H9 (cell line): ENCODE results near the gene ELF3. TPM values are rescaled to one million over a fixed set of nuclear protein-coding genes. Genes with fewer than 3 reads are reported as not detected.

ENCODE experiments used
- DNase-seq: peaks from one replicate; pipeline ENCODE4 v3.0.0-alpha.2; 2017
- H2AFZ ChIP-seq: one replicate; pipeline ENCODE4 v1.6.1; 2013; ENCODE audit warnings: mild to moderate bottlenecking, low read length, control low read depth, moderate library complexity
- H2AK5ac ChIP-seq: 2 replicates; pipeline ENCODE4 v1.6.1; 2013; ENCODE audit warnings: low read length, control low read depth, mixed read lengths; ENCODE audit not compliant: insufficient read length
- H2BK120ac ChIP-seq: one replicate; pipeline ENCODE4 v1.6.1; 2013; ENCODE audit warnings: low read depth, mild to moderate bottlenecking, low read length, control low read depth, inconsistent platforms; ENCODE audit not compliant: poor library complexity, severe bottlenecking
- H2BK12ac ChIP-seq: 2 replicates; pipeline ENCODE4 v1.6.1; 2013; ENCODE audit warnings: low read length, control low read depth, mixed read lengths, low read depth; ENCODE audit not compliant: insufficient read length
- H2BK15ac ChIP-seq: 2 replicates; pipeline ENCODE4 v1.6.1; 2013; ENCODE audit warnings: low read depth, low read length, control low read depth
- H2BK20ac ChIP-seq: one replicate; pipeline ENCODE4 v1.6.1; 2013; ENCODE audit warnings: low read depth, mild to moderate bottlenecking, low read length, control low read depth, inconsistent platforms; ENCODE audit not compliant: poor library complexity, severe bottlenecking
- H2BK5ac ChIP-seq: 2 replicates; pipeline ENCODE4 v1.6.1; 2013; ENCODE audit warnings: low read length, control low read depth, mixed read lengths; ENCODE audit not compliant: insufficient read length
- H3K14ac ChIP-seq: 2 replicates; pipeline ENCODE4 v1.6.1; 2013; ENCODE audit warnings: low read length, control low read depth; ENCODE audit not compliant: insufficient read depth
- H3K18ac ChIP-seq: 2 replicates; pipeline ENCODE4 v1.6.1; 2013; ENCODE audit warnings: low read depth, mild to moderate bottlenecking, mixed read lengths, low read length, control low read depth; ENCODE audit not compliant: insufficient read length
- H3K23ac ChIP-seq: 2 replicates; pipeline ENCODE4 v1.6.1; 2013; ENCODE audit warnings: low read length, control low read depth, mixed read lengths, low read depth; ENCODE audit not compliant: insufficient read length
- H3K23me2 ChIP-seq: 2 replicates; pipeline ENCODE4 v1.6.1; 2013; ENCODE audit warnings: low read depth, mild to moderate bottlenecking, mixed read lengths, low read length, control low read depth; ENCODE audit not compliant: insufficient read length, poor library complexity, severe bottlenecking
- H3K27ac ChIP-seq: 2 replicates; pipeline ENCODE4 v1.5.1; 2013; ENCODE audit warnings: low read length, control low read depth, mixed read lengths, low read depth; ENCODE audit not compliant: insufficient read length
- H3K27me3 ChIP-seq: 2 replicates; pipeline ENCODE4 v1.6.1; 2013; ENCODE audit warnings: low read length, control low read depth, inconsistent platforms; ENCODE audit not compliant: insufficient read depth
- H3K4ac ChIP-seq: 2 replicates; pipeline ENCODE4 v1.6.1; 2013; ENCODE audit warnings: low read depth, mild to moderate bottlenecking, control low read depth, inconsistent platforms, low read length, moderate library complexity
- H3K4me1 ChIP-seq: 2 replicates; pipeline ENCODE4 v1.6.1; 2013; ENCODE audit warnings: low read length, control low read depth, inconsistent platforms; ENCODE audit not compliant: insufficient read depth
- H3K4me2 ChIP-seq: 2 replicates; pipeline ENCODE4 v1.6.1; 2013; ENCODE audit warnings: low read length, control low read depth, mixed read lengths; ENCODE audit not compliant: insufficient read length, insufficient read depth
- H3K56ac ChIP-seq: 2 replicates; pipeline ENCODE4 v1.6.1; 2013; ENCODE audit warnings: low read depth, mild to moderate bottlenecking, mixed read lengths, low read length, control low read depth; ENCODE audit not compliant: insufficient read length
- H3K79me1 ChIP-seq: 2 replicates; pipeline ENCODE4 v1.6.1; 2013; ENCODE audit warnings: low read depth, mild to moderate bottlenecking, moderate library complexity, low read length, control low read depth, inconsistent platforms; ENCODE audit not compliant: insufficient read depth, poor library complexity, severe bottlenecking
- H3K79me2 ChIP-seq: 2 replicates; pipeline ENCODE4 v1.6.1; 2013; ENCODE audit warnings: low read length, control low read depth, inconsistent platforms; ENCODE audit not compliant: insufficient read depth
- H3K9ac ChIP-seq: 2 replicates; pipeline ENCODE4 v1.6.1; 2013; ENCODE audit warnings: low read length, control low read depth, mixed read lengths; ENCODE audit not compliant: insufficient read length; ENCODE audit errors: extremely low read depth
- H3K9me3 ChIP-seq: one replicate; pipeline ENCODE4 v1.6.1; 2013; ENCODE audit warnings: low read depth, low read length, inconsistent platforms; ENCODE audit not compliant: control insufficient read depth
- H3T11ph ChIP-seq: one replicate; pipeline ENCODE4 v1.6.1; 2013; ENCODE audit warnings: mild to moderate bottlenecking, low read length, control low read depth, inconsistent platforms
- H4K20me1 ChIP-seq: one replicate; pipeline ENCODE4 v1.6.1; 2013; ENCODE audit not compliant: control insufficient read depth, insufficient read length, insufficient read depth
- H4K5ac ChIP-seq: 2 replicates; pipeline ENCODE4 v1.6.1; 2013; ENCODE audit warnings: low read depth, mild to moderate bottlenecking, mixed read lengths, low read length, control low read depth; ENCODE audit not compliant: insufficient read length
- H4K8ac ChIP-seq: replicated peaks from 2 replicates; pipeline ENCODE4 v1.6.1; 2013; ENCODE audit warnings: low read length, control low read depth, mixed read lengths, low read depth; ENCODE audit not compliant: insufficient read length
- H4K91ac ChIP-seq: 2 replicates; pipeline ENCODE4 v1.6.1; 2013; ENCODE audit warnings: low read depth, mild to moderate bottlenecking, moderate library complexity, mixed read lengths, low read length, control low read depth; ENCODE audit not compliant: insufficient read length
- H3K27ac Mint-ChIP-seq, 3 experiments: 2 replicates in 2 of 3; 3 replicates in 1 of 3; pipeline ENCODE4 v1.8.0; 2020 to 2021; ENCODE audit warnings: mixed read lengths in 3 of 3, mild to moderate bottlenecking in 1 of 3, moderate library complexity in 1 of 3
- H3K27me3 Mint-ChIP-seq: 2 replicates; pipeline ENCODE4 v1.8.0; 2021; ENCODE audit warnings: low read depth, mild to moderate bottlenecking, moderate library complexity, mixed read lengths
- H3K36me3 Mint-ChIP-seq, 3 experiments: 2 replicates in 2 of 3; 3 replicates in 1 of 3; pipeline ENCODE4 v1.8.0; 2020 to 2021; ENCODE audit warnings: low read depth in 3 of 3, mixed read lengths in 3 of 3; ENCODE audit not compliant: insufficient read depth in 1 of 3
- H3K4me1 Mint-ChIP-seq, 2 experiments: 2 replicates each; pipeline ENCODE4 v1.8.0; 2020; ENCODE audit warnings: mixed read lengths in 2 of 2
- H3K4me3 Mint-ChIP-seq, 2 experiments: 2 replicates in 1 of 2; 3 replicates in 1 of 2; pipeline ENCODE4 v1.8.0; 2020 to 2021; ENCODE audit warnings: mild to moderate bottlenecking in 2 of 2, mixed read lengths in 2 of 2, moderate library complexity in 1 of 2
- H3K9me3 Mint-ChIP-seq, 2 experiments: 2 replicates in 1 of 2; 3 replicates in 1 of 2; pipeline ENCODE4 v1.8.0; 2020; ENCODE audit warnings: mild to moderate bottlenecking in 2 of 2, mixed read lengths in 2 of 2, moderate library complexity in 1 of 2
- WGBS: extraction: QIAGEN DNeasy Blood & Tissue Kit; methylation state at CpG from one replicate; pipeline ENCODE4 v1.1.7; 2013; ENCODE audit warnings: missing lambda C conversion rate, low lambda C conversion rate, mixed read lengths; ENCODE audit not compliant: insufficient read length; ENCODE audit errors: extremely low coverage; 5-methylcytosine and 5-hydroxymethylcytosine counted together
- total RNA-seq: library from RNA; stranded (reverse); gene quantifications from 2 replicates; pipeline ENCODE4 v1.2.1, GENCODE V29; 2021
- TF ChIP-seq, protein P1 (sequence below): fragments of 200-600 bp; sonication (generic); conservative IDR thresholded peaks from 3 replicates; pipeline ENCODE4 v1.8.0; 2021; ENCODE audit warnings: antibody characterized with exemption, mild to moderate bottlenecking

ELF3 gene
- total RNA-seq, 1 experiment from 2014 or later: 10.4 TPM

DNA sequence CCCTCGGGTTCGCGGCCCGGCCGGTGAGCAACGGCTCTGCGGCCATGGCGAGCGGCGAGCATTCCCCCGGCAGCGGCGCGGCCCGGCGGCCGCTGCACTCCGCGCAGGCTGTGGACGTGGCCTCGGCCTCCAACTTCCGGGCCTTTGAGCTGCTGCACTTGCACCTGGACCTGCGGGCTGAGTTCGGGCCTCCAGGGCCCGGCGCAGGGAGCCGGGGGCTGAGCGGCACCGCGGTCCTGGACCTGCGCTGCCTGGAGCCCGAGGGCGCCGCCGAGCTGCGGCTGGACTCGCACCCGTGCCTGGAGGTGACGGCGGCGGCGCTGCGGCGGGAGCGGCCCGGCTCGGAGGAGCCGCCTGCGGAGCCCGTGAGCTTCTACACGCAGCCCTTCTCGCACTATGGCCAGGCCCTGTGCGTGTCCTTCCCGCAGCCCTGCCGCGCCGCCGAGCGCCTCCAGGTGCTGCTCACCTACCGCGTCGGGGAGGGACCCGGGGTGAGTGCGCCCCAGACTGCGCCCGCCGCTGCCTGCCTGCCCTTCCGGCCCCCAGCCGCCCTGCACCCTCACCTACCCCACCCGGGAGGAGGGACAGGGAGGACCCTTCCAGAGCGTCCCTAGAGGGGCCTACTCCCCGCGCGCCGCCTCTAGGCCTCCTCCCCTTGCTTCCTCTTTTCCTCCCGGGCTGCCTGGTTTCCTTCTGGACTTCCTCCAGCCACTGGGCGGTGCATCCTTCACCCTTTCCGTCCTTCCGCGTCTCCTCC lies 27.6 kb upstream of the ELF3 start, which contains the start of gene RNPEP:
Gene RNPEP, plus strand, starts transcription at position 26 of the 757 bp plus-strand sequence. Its CDS starts 19 bp downstream, at position 45.
- no peak within 1 kb of the TSS for H2BK5ac ChIP-seq
- H2BK120ac ChIP-seq: no peak within 1 kb of the TSS
- no peak within 1 kb of the TSS for H2AK5ac ChIP-seq
- WGBS: no CpG with 5 or more reads among the region's 80 CpGs
- H3K14ac ChIP-seq: peak within 1 kb of the TSS; percentile 80
- TF ChIP-seq, protein P1, sequence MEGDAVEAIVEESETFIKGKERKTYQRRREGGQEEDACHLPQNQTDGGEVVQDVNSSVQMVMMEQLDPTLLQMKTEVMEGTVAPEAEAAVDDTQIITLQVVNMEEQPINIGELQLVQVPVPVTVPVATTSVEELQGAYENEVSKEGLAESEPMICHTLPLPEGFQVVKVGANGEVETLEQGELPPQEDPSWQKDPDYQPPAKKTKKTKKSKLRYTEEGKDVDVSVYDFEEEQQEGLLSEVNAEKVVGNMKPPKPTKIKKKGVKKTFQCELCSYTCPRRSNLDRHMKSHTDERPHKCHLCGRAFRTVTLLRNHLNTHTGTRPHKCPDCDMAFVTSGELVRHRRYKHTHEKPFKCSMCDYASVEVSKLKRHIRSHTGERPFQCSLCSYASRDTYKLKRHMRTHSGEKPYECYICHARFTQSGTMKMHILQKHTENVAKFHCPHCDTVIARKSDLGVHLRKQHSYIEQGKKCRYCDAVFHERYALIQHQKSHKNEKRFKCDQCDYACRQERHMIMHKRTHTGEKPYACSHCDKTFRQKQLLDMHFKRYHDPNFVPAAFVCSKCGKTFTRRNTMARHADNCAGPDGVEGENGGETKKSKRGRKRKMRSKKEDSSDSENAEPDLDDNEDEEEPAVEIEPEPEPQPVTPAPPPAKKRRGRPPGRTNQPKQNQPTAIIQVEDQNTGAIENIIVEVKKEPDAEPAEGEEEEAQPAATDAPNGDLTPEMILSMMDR: no peak; the same call in 1 of the 3 replicates
- peaks cover 7% of the 10 kb centered on the region; the same call in 1 of the 2 replicates for H3K79me2 ChIP-seq
- no peak within 1 kb of the TSS for H2BK20ac ChIP-seq
- H3K27me3 Mint-ChIP-seq: peaks cover 11% of the 10 kb centered on the region
- H3K9me3 ChIP-seq: no peaks in the 10 kb centered on the region
- H2BK15ac ChIP-seq: no peak within 1 kb of the TSS
- H4K8ac ChIP-seq: no peak within 1 kb of the TSS
- H3K4me2 ChIP-seq: peak within 1 kb of the TSS; percentile 73
- H4K5ac ChIP-seq: no peak within 1 kb of the TSS
- H3K23me2 ChIP-seq: peaks cover 9% of the 10 kb centered on the region
- H3K4me1 Mint-ChIP-seq: peaks cover 18 to 21% of the 10 kb centered on the region in 2 experiments
- H3K36me3 Mint-ChIP-seq: peaks cover 0 to 8% (median 5%) of the 10 kb centered on the region in 3 experiments; a peak in 3 of 7 replicates
- H3K4me1 ChIP-seq: no peaks in the 10 kb centered on the region; the same call in 1 of the 2 replicates
- H3K27ac ChIP-seq: no peak within 1 kb of the TSS
- no peaks in the 10 kb centered on the region for H3K9me3 Mint-ChIP-seq
- no peak within 1 kb of the TSS for H3T11ph ChIP-seq
- peak within 1 kb of the TSS; percentile 9 for H2AFZ ChIP-seq
- DNase-seq: peak; percentile 77
- H3K27me3 ChIP-seq: no peaks in the 10 kb centered on the region; the same call in 1 of the 2 replicates
- H4K91ac ChIP-seq: no peak within 1 kb of the TSS
- peak within 1 kb of the TSS; percentile 66 for H3K18ac ChIP-seq
- H3K4ac ChIP-seq: no peak within 1 kb of the TSS
- peaks cover 3% of the 10 kb centered on the region for H3K79me1 ChIP-seq
- H4K20me1 ChIP-seq: no peaks in the 10 kb centered on the region
- peak within 1 kb of the TSS; percentile 94 to 96 for H3K4me3 Mint-ChIP-seq
- no peak within 1 kb of the TSS for H2BK12ac ChIP-seq
- peak within 1 kb of the TSS in 2 of 3 experiments; percentile 74 to 92; a peak in 4 of 7 replicates for H3K27ac Mint-ChIP-seq
- no peak within 1 kb of the TSS for H3K23ac ChIP-seq
- H3K56ac ChIP-seq: no peak within 1 kb of the TSS
- H3K9ac ChIP-seq: peak within 1 kb of the TSS; percentile 57
